Measurements from ENCODE around the gene TCP11X1.
"Not testable (repeated sequence)": the region's sequence is repeated elsewhere in the genome, so short reads cannot be mapped to it uniquely, and the experiment has no call there.

The TCP11X1 gene

GRCh38 chrX:102214986-102215385 is at the start of gene TCP11X1:
Gene TCP11X1 (plus strand): TSS chrX:102215301.
- H3K4me1 Mint-ChIP-seq; ATAC-seq; DNase-seq (ENCODE audit: low spot score in 2 of 2); H3K36me3 Mint-ChIP-seq; H3K4me3 Mint-ChIP-seq; H3K27ac Mint-ChIP-seq; H3K9me3 Mint-ChIP-seq: not testable (repeated sequence)

- Mint-ChIP-seq H3K4me1 (no peaks in the 10 kb centered on the region), H3K9me3 (peaks cover 4% of the 10 kb centered on the region), H3K36me3 (no peaks in the 10 kb centered on the region), H3K27ac (no peak overlapping the region), H3K4me3 (no peak overlapping the region)
- DNase-seq (ENCODE audit: low spot score in 2 of 2) (no peak), ATAC-seq (no peak)
Measured at GRCh38 chrX:102185967-102186720, 29.0 kb upstream of the TCP11X1 start.

GRCh38 chrX:102207940-102208339 is 7.2 kb upstream of the TCP11X1 start:
- not testable (repeated sequence) for H3K9me3 Mint-ChIP-seq; ATAC-seq; H3K27ac Mint-ChIP-seq; H3K4me3 Mint-ChIP-seq; DNase-seq (ENCODE audit: low spot score in 2 of 2); H3K36me3 Mint-ChIP-seq; H3K4me1 Mint-ChIP-seq

GRCh38 chrX:102216497-102216896 is 1.4 kb downstream of the TCP11X1 start:
- H3K36me3 Mint-ChIP-seq, ATAC-seq, H3K4me3 Mint-ChIP-seq: not testable (repeated sequence)

GRCh38 chrX:102235678-102236077 is 20.6 kb downstream of the TCP11X1 start:
- not testable (repeated sequence) for H3K4me1 Mint-ChIP-seq

More at GRCh38 chrX:102216497-102216896, 1.4 kb downstream of the TCP11X1 start:
- H3K9me3 Mint-ChIP-seq; DNase-seq (ENCODE audit: low spot score in 2 of 2); H3K27ac Mint-ChIP-seq; H3K4me1 Mint-ChIP-seq: not testable (repeated sequence)

GRCh38 chrX:102240265-102240664 is 25.2 kb downstream of the TCP11X1 start:
- not testable (repeated sequence) for DNase-seq (ENCODE audit: low spot score in 2 of 2); H3K27ac Mint-ChIP-seq; H3K4me3 Mint-ChIP-seq; H3K36me3 Mint-ChIP-seq; ATAC-seq; H3K9me3 Mint-ChIP-seq; H3K4me1 Mint-ChIP-seq

More at GRCh38 chrX:102235678-102236077, 20.6 kb downstream of the TCP11X1 start:
- H3K36me3 Mint-ChIP-seq; H3K4me3 Mint-ChIP-seq; ATAC-seq; DNase-seq (ENCODE audit: low spot score in 2 of 2); H3K27ac Mint-ChIP-seq; H3K9me3 Mint-ChIP-seq: not testable (repeated sequence)

- ATAC-seq; DNase-seq (ENCODE audit: low spot score in 2 of 2); H3K4me3 Mint-ChIP-seq; H3K4me1 Mint-ChIP-seq; H3K27ac Mint-ChIP-seq; H3K9me3 Mint-ChIP-seq; H3K36me3 Mint-ChIP-seq: not testable (repeated sequence)
Measured at GRCh38 chrX:102246893-102247292, 31.8 kb downstream of the TCP11X1 start, which contains the start of gene NXF2. Gene NXF2 (plus strand): TSS chrX:102247167. CDS start chrX:102307079, 59,912 bp downstream.

- not testable (repeated sequence) for DNase-seq (ENCODE audit: low spot score in 2 of 2); H3K36me3 Mint-ChIP-seq; H3K27ac Mint-ChIP-seq; H3K4me3 Mint-ChIP-seq; H3K4me1 Mint-ChIP-seq; H3K9me3 Mint-ChIP-seq; ATAC-seq
Measured at GRCh38 chrX:102272231-102272630, 57.1 kb downstream of the TCP11X1 start.
